Measurements from ENCODE around the gene TCF15. TPM values are rescaled to one million over a fixed set of nuclear protein-coding genes. Genes with fewer than 3 reads are reported as not detected.

The TCF15 gene
- total RNA-seq, 4 donors from 2014 or later, result 2.3 to 5.7 (median 3.3) TPM

DNA sequence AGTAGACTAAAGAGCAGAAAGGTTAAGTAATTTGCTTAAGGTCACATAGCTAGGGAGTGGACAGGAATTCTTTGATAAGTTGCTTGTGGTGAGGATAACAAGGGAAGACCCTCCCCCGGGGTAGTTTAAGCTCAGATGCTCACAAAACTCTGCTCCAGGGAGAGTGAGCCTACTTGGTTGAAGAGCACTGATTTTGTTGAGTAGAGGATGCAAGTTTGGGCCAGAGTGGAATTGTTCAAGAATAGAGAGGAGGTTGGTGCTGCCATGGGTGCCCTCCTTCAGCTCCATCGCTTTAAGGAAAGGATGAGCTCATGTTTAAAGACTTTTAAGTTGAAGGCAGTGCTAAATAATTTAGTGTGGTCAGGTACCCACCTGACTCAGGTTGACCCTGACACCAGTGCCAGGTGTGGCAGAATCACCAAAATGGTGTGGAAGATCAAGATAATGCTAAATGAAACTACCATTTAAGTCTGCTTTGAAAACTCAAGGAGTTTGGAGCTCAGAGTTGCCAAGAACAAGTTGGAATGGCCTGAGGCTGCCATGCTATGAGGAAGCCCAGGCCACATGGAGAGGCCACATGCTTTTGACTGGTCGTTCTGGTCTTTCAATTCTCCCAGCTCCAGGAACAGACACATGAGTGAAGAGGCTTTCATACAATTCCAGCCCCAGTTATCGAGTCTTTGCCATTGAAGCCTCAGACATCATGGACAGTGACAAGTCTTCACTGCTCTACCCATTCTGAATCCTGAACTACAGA, 8.0 kb upstream of the TCF15 start:
- H3K27ac ChIP-seq (replicated peaks in 1 of 4), result no peak overlapping the region
- H3K27me3 ChIP-seq, result peaks cover 0 to 79% (median 0%) of the 10 kb centered on the region in 4 donors
- peaks cover 0 to 14% (median 9%) of the 10 kb centered on the region in 4 donors for H3K9me3 ChIP-seq
- intact Hi-C loops (cut with DNase I), result no loop called here
- 82% methylated on average over 4 of the region's 4 CpGs for WGBS
- DNase-seq (ENCODE audit: extremely low spot score), result no peak
- TF ChIP-seq, protein P1, sequence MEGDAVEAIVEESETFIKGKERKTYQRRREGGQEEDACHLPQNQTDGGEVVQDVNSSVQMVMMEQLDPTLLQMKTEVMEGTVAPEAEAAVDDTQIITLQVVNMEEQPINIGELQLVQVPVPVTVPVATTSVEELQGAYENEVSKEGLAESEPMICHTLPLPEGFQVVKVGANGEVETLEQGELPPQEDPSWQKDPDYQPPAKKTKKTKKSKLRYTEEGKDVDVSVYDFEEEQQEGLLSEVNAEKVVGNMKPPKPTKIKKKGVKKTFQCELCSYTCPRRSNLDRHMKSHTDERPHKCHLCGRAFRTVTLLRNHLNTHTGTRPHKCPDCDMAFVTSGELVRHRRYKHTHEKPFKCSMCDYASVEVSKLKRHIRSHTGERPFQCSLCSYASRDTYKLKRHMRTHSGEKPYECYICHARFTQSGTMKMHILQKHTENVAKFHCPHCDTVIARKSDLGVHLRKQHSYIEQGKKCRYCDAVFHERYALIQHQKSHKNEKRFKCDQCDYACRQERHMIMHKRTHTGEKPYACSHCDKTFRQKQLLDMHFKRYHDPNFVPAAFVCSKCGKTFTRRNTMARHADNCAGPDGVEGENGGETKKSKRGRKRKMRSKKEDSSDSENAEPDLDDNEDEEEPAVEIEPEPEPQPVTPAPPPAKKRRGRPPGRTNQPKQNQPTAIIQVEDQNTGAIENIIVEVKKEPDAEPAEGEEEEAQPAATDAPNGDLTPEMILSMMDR (IDR thresholded peaks at IDR 0.05), result no peak
- no peak for TF ChIP-seq POLR2AphosphoS5 (IDR thresholded peaks at IDR 0.05)
- TF ChIP-seq POLR2A (IDR thresholded peaks at IDR 0.05; ENCODE audit: low read depth), result no peak
- TF ChIP-seq EP300 (IDR thresholded peaks at IDR 0.05), result no peak
- no peak overlapping the region for H3K4me3 ChIP-seq
- no peaks in the 10 kb centered on the region for H3K4me1 ChIP-seq
- H3K36me3 ChIP-seq, result no peaks in the 10 kb centered on the region

DNA sequence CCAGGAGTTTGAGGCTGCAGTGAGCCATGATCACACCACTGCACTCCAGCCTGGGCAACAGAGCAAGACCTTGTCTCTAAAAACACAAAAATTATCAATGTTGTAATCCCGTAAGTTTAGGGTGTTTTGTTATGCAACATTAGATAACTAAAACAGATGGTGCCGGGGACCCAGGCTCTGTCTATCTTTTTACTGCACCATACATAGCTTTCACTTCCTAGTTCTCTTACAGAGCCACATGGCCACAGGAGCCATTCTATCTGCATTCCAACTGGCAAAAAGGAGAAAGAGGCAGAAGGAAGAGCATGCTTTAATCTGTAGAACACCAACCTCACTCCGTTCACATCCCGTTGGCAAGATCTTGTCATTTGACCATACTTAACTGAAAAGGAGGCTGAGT, 5.4 kb upstream of the TCF15 start:
- no peak for DNase-seq (ENCODE audit: extremely low spot score)

GRCh38 chr20:611843-612185, 1.7 kb upstream of the TCF15 start:
- peak overlapping the region in 1 of 4 donors; percentile 3 for H3K4me3 ChIP-seq
- peaks cover 0 to 82% (median 27%) of the 10 kb centered on the region in 4 donors for H3K27me3 ChIP-seq
- intact Hi-C loops (cut with DNase I), result no loop called here

More for the DNA sequence above, 5.4 kb upstream of the TCF15 start:
- peaks cover 0 to 14% (median 11%) of the 10 kb centered on the region in 4 donors for H3K4me1 ChIP-seq
- WGBS, result 80% methylated on average over 4 of the region's 4 CpGs
- H3K27me3 ChIP-seq, result peaks cover 0 to 79% (median 11%) of the 10 kb centered on the region in 4 donors
- intact Hi-C loops (cut with DNase I), result no loop called here
- H3K36me3 ChIP-seq, result no peaks in the 10 kb centered on the region
- TF ChIP-seq POLR2AphosphoS5 (IDR thresholded peaks at IDR 0.05), result no peak
- no peak for TF ChIP-seq POLR2A (IDR thresholded peaks at IDR 0.05; ENCODE audit: low read depth)
- no peak for TF ChIP-seq EP300 (IDR thresholded peaks at IDR 0.05)
- TF ChIP-seq, protein P1 (IDR thresholded peaks at IDR 0.05), result no peak
- no peak overlapping the region for H3K4me3 ChIP-seq
- H3K9me3 ChIP-seq, result peaks cover 0 to 14% (median 9%) of the 10 kb centered on the region in 4 donors
- H3K27ac ChIP-seq (replicated peaks in 1 of 4), result no peak overlapping the region

DNA sequence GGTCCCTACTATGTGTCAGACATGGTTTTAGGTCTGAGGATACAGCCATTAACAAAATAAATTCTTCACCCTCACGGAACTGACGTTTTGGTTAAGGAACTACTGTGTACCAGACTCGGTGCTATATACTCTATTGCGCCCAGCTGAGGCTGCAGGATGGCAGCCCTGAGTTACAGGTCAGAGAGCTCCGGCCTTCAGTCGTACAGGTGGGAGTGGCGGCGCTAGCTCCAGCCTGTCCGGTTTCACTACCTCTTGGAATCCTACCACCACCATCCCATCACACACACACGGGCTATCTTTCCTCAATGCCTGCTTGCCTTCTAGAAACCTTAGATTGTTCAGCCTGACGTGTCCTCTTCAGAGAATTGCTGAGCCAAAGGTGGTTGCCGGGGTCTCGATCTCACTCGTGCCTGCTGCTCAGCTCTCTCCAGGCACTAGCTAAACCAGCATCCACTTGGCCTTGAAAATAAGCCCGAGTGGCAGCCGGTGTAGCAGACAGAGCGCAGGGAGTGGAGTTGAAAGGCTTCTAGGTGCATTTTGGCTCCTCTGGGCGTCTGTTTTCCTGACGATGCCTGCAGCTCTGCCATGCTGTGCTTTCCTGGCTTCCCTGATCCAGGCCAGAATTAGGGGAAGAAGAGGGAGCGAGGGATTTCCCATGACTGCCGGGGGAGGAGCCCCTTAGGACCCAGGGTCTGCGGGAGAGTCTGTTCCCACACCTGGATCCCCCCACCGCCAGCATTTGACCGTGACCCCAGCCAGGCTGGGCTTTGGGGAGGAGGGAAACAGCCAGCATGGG, 1.1 kb upstream of the TCF15 start:
- H3K27me3 ChIP-seq, result peaks cover 0 to 85% (median 27%) of the 10 kb centered on the region in 4 donors
- H3K4me3 ChIP-seq, result peak overlapping the region in 1 of 4 donors; percentile 3
- 47% methylated on average over 21 of the region's 24 CpGs for WGBS
- intact Hi-C loops (cut with DNase I), result no loop called here
- H3K4me1 ChIP-seq, result peaks cover 3 to 23% (median 20%) of the 10 kb centered on the region in 4 donors
- TF ChIP-seq POLR2A (IDR thresholded peaks at IDR 0.05; ENCODE audit: low read depth) (no peak), POLR2AphosphoS5 (IDR thresholded peaks at IDR 0.05) (no peak), EP300 (IDR thresholded peaks at IDR 0.05) (no peak)
- TF ChIP-seq, protein P1 (IDR thresholded peaks at IDR 0.05), result no peak
- H3K9me3 ChIP-seq, result no peaks in the 10 kb centered on the region
- no peak overlapping the region for H3K27ac ChIP-seq (replicated peaks in 1 of 4)
- no peak for DNase-seq (ENCODE audit: extremely low spot score)
- peaks cover 0 to 11% (median 0%) of the 10 kb centered on the region in 4 donors for H3K36me3 ChIP-seq

More at GRCh38 chr20:611843-612185, 1.7 kb upstream of the TCF15 start:
- no peak for DNase-seq (ENCODE audit: extremely low spot score)
- TF ChIP-seq, protein P1 (IDR thresholded peaks at IDR 0.05), result no peak
- TF ChIP-seq EP300 (IDR thresholded peaks at IDR 0.05) (no peak), POLR2A (IDR thresholded peaks at IDR 0.05; ENCODE audit: low read depth) (no peak)
- H3K27ac ChIP-seq (replicated peaks in 1 of 4), result no peak overlapping the region
- H3K36me3 ChIP-seq, result peaks cover 0 to 11% (median 0%) of the 10 kb centered on the region in 4 donors
- 30% methylated on average over 7 of the region's 8 CpGs for WGBS
- peaks cover 0 to 23% (median 20%) of the 10 kb centered on the region in 4 donors for H3K4me1 ChIP-seq
- H3K9me3 ChIP-seq, result no peaks in the 10 kb centered on the region

Measured in esophagus muscularis mucosa (tissue), 4 donors.